WTC11 (cell line): ENCODE results near the gene MED13. TPM values are rescaled to one million over a fixed set of nuclear protein-coding genes. Genes with fewer than 3 reads are reported as not detected.
A peak's percentile ranks its signal among the peaks of the same experiment; 100 is the strongest.

ENCODE experiments used
- ATAC-seq: fragments of 200-7000 bp; cut with Tn5 transposase; 2 replicates; pipeline ENCODE4 v1.10.0; 2021; ENCODE audit warnings: mild to moderate bottlenecking, moderate library complexity
- CTCF ChIA-PET: fragments of 300-600 bp; sonication (Branson Sonifier 250); formaldehyde crosslinking; loops from one replicate; lab custom pipeline; 2021; ENCODE audit warnings: antibody characterized with exemption; lab: Charles Lee
- POLR2A ChIA-PET: fragments of 350-600 bp; sonication (Branson Sonifier 250); formaldehyde crosslinking; loops from one replicate; lab custom pipeline; 2021; ENCODE audit warnings: antibody characterized with exemption; lab: Charles Lee
- DNase-seq: peaks from one replicate; pipeline ENCODE4 v3.0.0; 2021; ENCODE audit warnings: low spot score
- H3K27ac Mint-ChIP-seq: 2 replicates; pipeline ENCODE4 v1.8.0; 2021; ENCODE audit warnings: mixed read lengths
- H3K27me3 Mint-ChIP-seq: 2 replicates; pipeline ENCODE4 v1.8.0; 2021; ENCODE audit warnings: low read depth, mild to moderate bottlenecking, moderate library complexity, mixed read lengths
- H3K36me3 Mint-ChIP-seq: 2 replicates; pipeline ENCODE4 v1.8.0; 2021; ENCODE audit warnings: mixed read lengths
- H3K4me1 Mint-ChIP-seq: 2 replicates; pipeline ENCODE4 v1.8.0; 2022; ENCODE audit warnings: mixed read lengths
- H3K4me3 Mint-ChIP-seq: 2 replicates; pipeline ENCODE4 v1.8.0; 2021; ENCODE audit warnings: mild to moderate bottlenecking, moderate library complexity, mixed read lengths
- H3K9me3 Mint-ChIP-seq: 2 replicates; pipeline ENCODE4 v1.8.0; 2021; ENCODE audit warnings: mixed read lengths
- AFF4 ChIP-seq: sonication (generic); formaldehyde crosslinking; IDR thresholded peaks from 2 replicates; pipeline ENCODE4 v1.8.1; 2023; ENCODE audit warnings: mild to moderate bottlenecking, missing genetic modification reagents, borderline replicate concordance
- CBFB ChIP-seq: sonication (generic); formaldehyde crosslinking; IDR thresholded peaks from 2 replicates; pipeline ENCODE4 v1.8.1; 2022; ENCODE audit warnings: mild to moderate bottlenecking, low read depth, missing genetic modification reagents
- CREM ChIP-seq: sonication (generic); formaldehyde crosslinking; IDR thresholded peaks from 2 replicates; pipeline ENCODE4 v1.8.1; 2022; ENCODE audit warnings: mild to moderate bottlenecking, missing genetic modification reagents, moderate library complexity
- E2F4 ChIP-seq: sonication (generic); formaldehyde crosslinking; IDR thresholded peaks from 2 replicates; pipeline ENCODE4 v1.8.1; 2022; ENCODE audit warnings: low read depth, mild to moderate bottlenecking, moderate library complexity, missing genetic modification reagents, borderline replicate concordance
- ELF4 ChIP-seq: sonication (generic); formaldehyde crosslinking; IDR thresholded peaks from 2 replicates; pipeline ENCODE4 v1.8.1; 2022; ENCODE audit warnings: low read depth, mild to moderate bottlenecking, moderate library complexity, missing genetic modification reagents
- EMX1 ChIP-seq: fragments of 250-450 bp; sonication (Bioruptor Pico); IDR thresholded peaks from 2 replicates; pipeline ENCODE4 v1.8.0; 2021; ENCODE audit warnings: mild to moderate bottlenecking
- ESRRA ChIP-seq: sonication (generic); formaldehyde crosslinking; IDR thresholded peaks from 2 replicates; pipeline ENCODE4 v1.8.1; 2022; ENCODE audit warnings: mild to moderate bottlenecking, missing genetic modification reagents, borderline replicate concordance
- GRHL2 ChIP-seq: fragments of 250-450 bp; sonication (Bioruptor Pico); IDR thresholded peaks from 2 replicates; pipeline ENCODE4 v1.8.0; 2022; ENCODE audit warnings: mild to moderate bottlenecking, moderate library complexity; ENCODE audit not compliant: insufficient replicate concordance, severe bottlenecking
- IRF2 ChIP-seq: sonication (generic); formaldehyde crosslinking; IDR thresholded peaks from 2 replicates; pipeline ENCODE4 v1.8.0; 2022; ENCODE audit warnings: low read depth, missing genetic modification reagents, borderline replicate concordance
- JAZF1 ChIP-seq: fragments of 250-450 bp; sonication (Bioruptor Pico); IDR thresholded peaks from 2 replicates; pipeline ENCODE4 v1.9.0; 2021; ENCODE audit warnings: moderate library complexity, mild to moderate bottlenecking, inconsistent platforms
- KAT7 ChIP-seq: sonication (generic); formaldehyde crosslinking; IDR thresholded peaks from 2 replicates; pipeline ENCODE4 v1.8.1; 2023; ENCODE audit warnings: missing genetic modification reagents, mild to moderate bottlenecking, borderline replicate concordance
- MAX ChIP-seq: sonication (generic); formaldehyde crosslinking; IDR thresholded peaks from 2 replicates; pipeline ENCODE4 v1.8.0; 2022; ENCODE audit warnings: mild to moderate bottlenecking, missing genetic modification reagents
- MLX ChIP-seq: sonication (generic); formaldehyde crosslinking; IDR thresholded peaks from 2 replicates; pipeline ENCODE4 v1.8.1; 2023; ENCODE audit warnings: mild to moderate bottlenecking, missing genetic modification reagents, moderate library complexity
- MXD4 ChIP-seq: fragments of 250-450 bp; sonication (Bioruptor Pico); IDR thresholded peaks from 2 replicates; pipeline ENCODE4 v1.8.0; 2021; ENCODE audit warnings: mild to moderate bottlenecking, moderate library complexity, borderline replicate concordance
- NFE2L1 ChIP-seq: sonication (generic); formaldehyde crosslinking; IDR thresholded peaks from 2 replicates; pipeline ENCODE4 v1.8.1; 2023; ENCODE audit warnings: missing genetic modification reagents
- NR1H2 ChIP-seq: sonication (generic); formaldehyde crosslinking; IDR thresholded peaks from 2 replicates; pipeline ENCODE4 v1.9.0; 2021; ENCODE audit warnings: mild to moderate bottlenecking, moderate library complexity, missing genetic modification reagents
- RORB ChIP-seq: fragments of 250-450 bp; sonication (Bioruptor Pico); IDR thresholded peaks from 2 replicates; pipeline ENCODE4 v1.9.0; 2021; ENCODE audit warnings: mild to moderate bottlenecking
- STAT6 ChIP-seq: sonication (generic); formaldehyde crosslinking; conservative IDR thresholded peaks from 2 replicates; pipeline ENCODE4 v1.8.1; 2023; ENCODE audit warnings: mild to moderate bottlenecking, low read depth, missing genetic modification reagents, moderate library complexity
- TP53 ChIP-seq: sonication (generic); formaldehyde crosslinking; IDR thresholded peaks from 2 replicates; pipeline ENCODE4 v1.8.1; 2023; ENCODE audit warnings: mild to moderate bottlenecking, missing genetic modification reagents
- ZNF121 ChIP-seq: sonication (generic); formaldehyde crosslinking; IDR thresholded peaks from 2 replicates; pipeline ENCODE4 v1.8.0; 2023; ENCODE audit warnings: missing genetic modification reagents
- ZNF232 ChIP-seq: sonication (generic); formaldehyde crosslinking; IDR thresholded peaks from 2 replicates; pipeline ENCODE4 v1.8.0; 2022; ENCODE audit warnings: mild to moderate bottlenecking, missing genetic modification reagents
- ZNF263 ChIP-seq: sonication (generic); formaldehyde crosslinking; IDR thresholded peaks from 2 replicates; pipeline ENCODE4 v1.8.1; 2022; ENCODE audit warnings: low read depth, mild to moderate bottlenecking, moderate library complexity, missing genetic modification reagents
- ZNF423 ChIP-seq: fragments of 250-450 bp; sonication (Bioruptor Pico); IDR thresholded peaks from 2 replicates; pipeline ENCODE4 v2.1.2; 2022; ENCODE audit warnings: mild to moderate bottlenecking, moderate library complexity
- total RNA-seq: library from RNA; stranded (reverse); gene quantifications from 3 replicates; pipeline ENCODE4 v1.2.3, GENCODE V29; 2021

Gene MED13
- total RNA-seq, 1 experiment from 2014 or later: 39.7 TPM

GRCh38 chr17:62051053-62051452 is 14.0 kb downstream of the MED13 start (continued):
- no peak for TF ChIP-seq ELF4 (CRISPR knock-in tag)
- no peak for TF ChIP-seq NR1H2

GRCh38 chr17:62049299-62049698 is 15.8 kb downstream of the MED13 start:
- H3K4me3 Mint-ChIP-seq: no peak overlapping the region
- H3K4me1 Mint-ChIP-seq: no peaks in the 10 kb centered on the region
- no peak for DNase-seq
- ChIA-PET POLR2A (no interaction called here), CTCF (interaction anchor here (2.6 kb wide), 1 partner anchor 60 kb away, joined by 9 read pairs; no protein-coding TSS in a partner anchor)
- no peaks in the 10 kb centered on the region for H3K27me3 Mint-ChIP-seq
- TF ChIP-seq IRF2 (CRISPR knock-in tag): no peak
- no peak for TF ChIP-seq MXD4 (CRISPR knock-in tag)
- no peak for TF ChIP-seq ZNF232
- no peak for TF ChIP-seq ZNF121 (CRISPR knock-in tag)
- no peaks in the 10 kb centered on the region for H3K9me3 Mint-ChIP-seq
- no peak for ATAC-seq
- no peak overlapping the region; the same call in 1 of the 2 replicates for H3K27ac Mint-ChIP-seq
- peaks cover 43% of the 10 kb centered on the region for H3K36me3 Mint-ChIP-seq

GRCh38 chr17:62048262-62048661 is 16.8 kb downstream of the MED13 start:
- no peak for DNase-seq
- Mint-ChIP-seq H3K27me3 (no peaks in the 10 kb centered on the region), H3K4me1 (no peaks in the 10 kb centered on the region), H3K36me3 (peaks cover 42% of the 10 kb centered on the region), H3K27ac (no peak overlapping the region), H3K4me3 (no peak overlapping the region), H3K9me3 (no peaks in the 10 kb centered on the region)
- CTCF ChIA-PET: interaction anchor here (2.1 kb wide), 1 partner anchor 61 kb away, joined by 9 read pairs; no protein-coding TSS in a partner anchor
- POLR2A ChIA-PET: no interaction called here
- ATAC-seq: no peak
- TF ChIP-seq ESRRA (CRISPR knock-in tag) (no peak), E2F4 (CRISPR knock-in tag) (no peak), TP53 (CRISPR knock-in tag) (no peak), STAT6 (CRISPR knock-in tag) (no peak), CREM (no peak), KAT7 (CRISPR knock-in tag) (no peak), JAZF1 (CRISPR knock-in tag) (no peak), CBFB (CRISPR knock-in tag) (no peak), EMX1 (CRISPR knock-in tag) (no peak), RORB (CRISPR knock-in tag) (no peak)

GRCh38 chr17:62045517-62045916 is 19.6 kb downstream of the MED13 start:
- no peaks in the 10 kb centered on the region for H3K4me1 Mint-ChIP-seq
- ChIA-PET CTCF (no interaction called here), POLR2A (interaction anchor here (0.5 kb wide), 1 partner anchor 13 kb away, joined by 6 read pairs; no protein-coding TSS in a partner anchor)
- TF ChIP-seq MAX (no peak), AFF4 (no peak), ZNF263 (CRISPR knock-in tag) (no peak), ZNF423 (no peak), MLX (CRISPR knock-in tag) (no peak), NFE2L1 (CRISPR knock-in tag) (no peak), NR1H2 (no peak), ELF4 (CRISPR knock-in tag) (no peak), GRHL2 (no peak)
- DNase-seq (no peak), ATAC-seq (no peak)
- H3K4me3 Mint-ChIP-seq: no peak overlapping the region
- H3K36me3 Mint-ChIP-seq: peaks cover 39% of the 10 kb centered on the region
- H3K27ac Mint-ChIP-seq: peak overlapping the region; percentile 49; the same call in 1 of the 2 replicates
- H3K27me3 Mint-ChIP-seq: no peaks in the 10 kb centered on the region
- no peaks in the 10 kb centered on the region for H3K9me3 Mint-ChIP-seq
